Measurements from ENCODE around the gene EPB41L2. TPM values are rescaled to one million over a fixed set of nuclear protein-coding genes. Genes with fewer than 3 reads are reported as not detected.

Gene EPB41L2
- total RNA-seq, 4 donors from 2014 or later = 190 to 321 (median 265) TPM

DNA sequence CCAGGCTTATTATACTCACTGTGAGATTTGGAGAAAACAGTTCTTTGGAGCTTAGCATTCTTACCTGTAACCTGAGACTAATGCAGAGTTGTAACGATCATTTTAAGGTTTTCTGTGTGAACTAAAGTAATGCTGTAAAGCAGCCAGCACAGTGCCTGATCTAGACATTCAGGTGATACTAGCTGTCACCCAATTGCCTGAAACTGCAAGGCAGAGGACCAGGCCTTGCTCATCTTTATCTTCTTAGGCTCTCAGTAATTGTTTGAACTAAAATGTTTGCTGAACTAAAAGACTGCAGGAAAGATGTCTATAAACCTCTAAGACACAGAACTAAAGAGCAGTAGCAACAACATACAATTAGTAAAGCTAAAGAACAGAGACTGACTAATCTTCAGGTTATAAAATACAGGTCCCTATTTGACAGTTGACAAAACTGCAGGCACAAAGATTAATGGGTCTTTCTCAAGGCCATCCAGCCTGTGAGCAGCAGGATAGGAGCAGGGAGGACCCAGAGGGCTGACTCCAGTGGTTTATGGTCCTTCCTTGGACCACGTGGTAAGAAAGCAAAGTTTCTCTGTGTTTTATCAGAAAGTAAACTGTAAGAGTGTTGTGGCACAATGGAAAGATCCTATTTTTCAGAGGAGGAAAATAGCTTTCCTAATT is 204.4 kb downstream of the EPB41L2 start:
- Histone ChIP-seq H3K9me3 (no peaks in the 10 kb centered on the region), H3K4me3 (no peak overlapping the region), H3K36me3 (peaks cover 0 to 79% (median 0%) of the 10 kb centered on the region in 3 donors), H3K27ac (no peak overlapping the region), H3K4me1 (peaks cover 0 to 6% (median 0%) of the 10 kb centered on the region in 4 donors), H3K27me3 (no peaks in the 10 kb centered on the region)
- DNase-seq (ENCODE audit: low spot score in 2 of 2) = no peak
- 52 to 64% methylated on average over 2 of the region's 2 CpGs for WGBS, 2 donors
- no peak for TF ChIP-seq EP300 (IDR thresholded peaks at IDR 0.05)
- TF ChIP-seq, protein P1, sequence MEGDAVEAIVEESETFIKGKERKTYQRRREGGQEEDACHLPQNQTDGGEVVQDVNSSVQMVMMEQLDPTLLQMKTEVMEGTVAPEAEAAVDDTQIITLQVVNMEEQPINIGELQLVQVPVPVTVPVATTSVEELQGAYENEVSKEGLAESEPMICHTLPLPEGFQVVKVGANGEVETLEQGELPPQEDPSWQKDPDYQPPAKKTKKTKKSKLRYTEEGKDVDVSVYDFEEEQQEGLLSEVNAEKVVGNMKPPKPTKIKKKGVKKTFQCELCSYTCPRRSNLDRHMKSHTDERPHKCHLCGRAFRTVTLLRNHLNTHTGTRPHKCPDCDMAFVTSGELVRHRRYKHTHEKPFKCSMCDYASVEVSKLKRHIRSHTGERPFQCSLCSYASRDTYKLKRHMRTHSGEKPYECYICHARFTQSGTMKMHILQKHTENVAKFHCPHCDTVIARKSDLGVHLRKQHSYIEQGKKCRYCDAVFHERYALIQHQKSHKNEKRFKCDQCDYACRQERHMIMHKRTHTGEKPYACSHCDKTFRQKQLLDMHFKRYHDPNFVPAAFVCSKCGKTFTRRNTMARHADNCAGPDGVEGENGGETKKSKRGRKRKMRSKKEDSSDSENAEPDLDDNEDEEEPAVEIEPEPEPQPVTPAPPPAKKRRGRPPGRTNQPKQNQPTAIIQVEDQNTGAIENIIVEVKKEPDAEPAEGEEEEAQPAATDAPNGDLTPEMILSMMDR (IDR thresholded peaks at IDR 0.05) = no peak
- no peak for TF ChIP-seq POLR2A (IDR thresholded peaks at IDR 0.05)

DNA sequence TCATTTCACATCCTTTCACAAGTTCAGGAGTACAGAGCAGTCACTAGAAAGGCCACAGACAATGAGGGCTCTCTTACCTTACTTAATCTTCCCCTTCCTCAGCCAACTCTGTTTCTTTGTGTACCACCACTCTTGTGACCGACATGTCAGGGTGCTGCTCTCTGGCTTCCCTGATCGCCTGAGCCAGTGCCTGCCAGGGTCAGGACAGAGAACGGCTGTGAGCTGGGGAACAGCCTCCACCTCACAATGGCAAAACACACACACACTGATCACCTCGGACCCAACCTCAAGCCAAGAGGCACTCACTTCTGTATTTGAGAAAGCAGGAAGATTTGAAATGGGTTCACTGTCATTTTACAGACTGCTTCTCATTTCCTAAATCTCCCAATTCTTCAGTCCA is 205.0 kb downstream of the EPB41L2 start:
- Histone ChIP-seq H3K27me3 (no peaks in the 10 kb centered on the region), H3K36me3 (peaks cover 0 to 79% (median 0%) of the 10 kb centered on the region in 3 donors), H3K4me1 (peaks cover 0 to 11% (median 0%) of the 10 kb centered on the region in 4 donors), H3K4me3 (no peak overlapping the region), H3K9me3 (no peaks in the 10 kb centered on the region), H3K27ac (no peak overlapping the region)
- 83 to 94% methylated on average over 4 of the region's 4 CpGs for WGBS, 2 donors
- TF ChIP-seq EP300 (IDR thresholded peaks at IDR 0.05) (no peak), POLR2A (IDR thresholded peaks at IDR 0.05) (no peak)
- TF ChIP-seq, protein P1 (IDR thresholded peaks at IDR 0.05) = no peak
- no peak for DNase-seq (ENCODE audit: low spot score in 2 of 2)

DNA sequence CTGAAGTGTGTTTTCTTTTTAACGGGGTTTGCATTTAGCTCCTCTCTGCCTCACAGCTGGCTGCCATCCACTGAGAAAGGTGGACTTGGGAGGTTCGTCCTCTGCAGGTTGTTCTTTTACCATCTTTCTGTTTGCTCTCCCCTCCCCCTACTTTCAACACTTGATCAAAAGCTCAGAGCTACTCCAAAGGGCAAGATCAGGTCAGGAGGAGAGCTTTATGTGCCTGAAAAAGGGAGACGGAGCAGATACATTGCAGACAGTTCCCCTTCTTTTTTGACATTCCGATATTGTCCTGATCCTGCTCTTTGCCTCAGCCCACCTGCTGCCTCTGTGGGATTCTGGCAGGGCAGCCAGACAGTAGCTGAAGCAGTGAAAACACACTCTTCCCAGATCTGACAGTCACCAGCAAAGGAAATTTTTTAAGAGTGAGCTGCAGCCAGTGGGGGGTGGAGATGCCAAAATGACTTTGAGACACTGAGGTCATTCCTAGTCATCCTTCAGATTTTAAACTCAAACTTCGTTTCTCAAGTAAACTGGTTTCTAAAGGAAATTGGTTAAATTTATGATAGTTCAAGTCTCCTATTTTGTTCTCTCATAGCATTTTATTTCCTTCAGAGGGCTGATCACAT is 209.4 kb downstream of the EPB41L2 start:
- peaks cover 0 to 24% (median 0%) of the 10 kb centered on the region in 4 donors for H3K4me1 ChIP-seq
- TF ChIP-seq, protein P1 (IDR thresholded peaks at IDR 0.05) = no peak
- TF ChIP-seq POLR2A (IDR thresholded peaks at IDR 0.05) (no peak), EP300 (IDR thresholded peaks at IDR 0.05) (no peak)
- H3K4me3 ChIP-seq = no peak overlapping the region
- no peaks in the 10 kb centered on the region for H3K9me3 ChIP-seq
- 49 to 62% methylated on average over 5 of the region's 5 CpGs for WGBS, 2 donors
- peaks cover 0 to 52% (median 0%) of the 10 kb centered on the region in 3 donors for H3K36me3 ChIP-seq
- no peaks in the 10 kb centered on the region for H3K27me3 ChIP-seq
- no peak overlapping the region for H3K27ac ChIP-seq
- DNase-seq (ENCODE audit: low spot score in 2 of 2) = no peak

- no peaks in the 10 kb centered on the region for H3K27me3 ChIP-seq
- TF ChIP-seq POLR2A (IDR thresholded peaks at IDR 0.05) (no peak), EP300 (IDR thresholded peaks at IDR 0.05) (no peak)
- TF ChIP-seq, protein P1 (IDR thresholded peaks at IDR 0.05) = no peak
- WGBS, 2 donors = 49 to 55% methylated on average over 7 of the region's 7 CpGs
- peaks cover 0 to 46% (median 0%) of the 10 kb centered on the region in 3 donors for H3K36me3 ChIP-seq
- peaks cover 0 to 24% (median 0%) of the 10 kb centered on the region in 4 donors for H3K4me1 ChIP-seq
- H3K4me3 ChIP-seq = no peak overlapping the region
- no peaks in the 10 kb centered on the region for H3K9me3 ChIP-seq
- H3K27ac ChIP-seq = no peak overlapping the region
- no peak for DNase-seq (ENCODE audit: low spot score in 2 of 2)
These were observed 210.0 kb downstream of the EPB41L2 start for GRCh38 chr6:130852844-130853554.
